PC-9 (cell line): ENCODE results near the gene HSPA12A. TPM values are rescaled to one million over a fixed set of nuclear protein-coding genes. Genes with fewer than 3 reads are reported as not detected.

Experiments used
- BruUV-seq: library from RNA; stranded (reverse); fragments of 400-500 nt; replicated peaks from 2 replicates; lab custom pipeline; 2021; lab: Mats Ljungman, UMichigan
- CTCF ChIA-PET: fragments of 300-600 bp; sonication (Branson Sonifier 250); formaldehyde crosslinking; loops from one replicate; lab custom pipeline; 2022; ENCODE audit warnings: antibody characterized with exemption; lab: Charles Lee
- POLR2A ChIA-PET: fragments of 300-600 bp; sonication (Branson Sonifier 250); formaldehyde crosslinking; loops from one replicate; lab custom pipeline; 2022; ENCODE audit warnings: antibody characterized with exemption; ENCODE audit not compliant: unreplicated experiment; lab: Charles Lee
- DNase-seq, 2 experiments: peaks; one replicate each; pipeline versions ENCODE4 v3.0.0 to v3.0.0-alpha.2; 2015 to 2022; ENCODE audit warnings: mixed read lengths in 1 of 2
- H2AFZ ChIP-seq: fragments of 200-600 bp; sonication (generic); 2 replicates; pipeline ENCODE4 v1.8.1; 2017; ENCODE audit warnings: antibody characterized with exemption
- H3F3A ChIP-seq: fragments of 200-600 bp; sonication (generic); 2 replicates; pipeline ENCODE4 v1.8.1; 2017; ENCODE audit warnings: antibody characterized with exemption, mild to moderate bottlenecking, low read depth; ENCODE audit not compliant: insufficient read depth
- H3K27ac ChIP-seq: fragments of 200-600 bp; sonication (generic); 2 replicates; pipeline ENCODE4 v1.6.1; 2016; ENCODE audit warnings: mixed run types
- H3K27me3 ChIP-seq: fragments of 200-600 bp; sonication (generic); 2 replicates; pipeline ENCODE4 v1.6.1; 2016; ENCODE audit warnings: low read depth, mixed run types; ENCODE audit not compliant: insufficient read depth
- H3K36me3 ChIP-seq: fragments of 200-600 bp; sonication (generic); 2 replicates; pipeline ENCODE4 v1.6.1; 2016; ENCODE audit warnings: low read depth, mixed run types
- H3K4me1 ChIP-seq: fragments of 200-600 bp; sonication (generic); replicated peaks from 2 replicates; pipeline ENCODE4 v1.6.1; 2016; ENCODE audit warnings: mixed run types; ENCODE audit not compliant: insufficient read depth
- H3K4me2 ChIP-seq: fragments of 200-600 bp; sonication (generic); 2 replicates; pipeline ENCODE4 v1.6.1; 2017; ENCODE audit warnings: mixed run types
- H3K4me3 ChIP-seq: fragments of 200-600 bp; sonication (generic); 2 replicates; pipeline ENCODE4 v1.6.1; 2016; ENCODE audit warnings: mixed run types
- H3K79me2 ChIP-seq: fragments of 200-600 bp; sonication (generic); 2 replicates; pipeline ENCODE4 v1.6.1; 2017; ENCODE audit warnings: low read depth, mixed run types
- H3K9me2 ChIP-seq: fragments of 200-600 bp; sonication (generic); 2 replicates; pipeline ENCODE4 v1.8.1; 2017; ENCODE audit warnings: mild to moderate bottlenecking; ENCODE audit not compliant: insufficient read depth
- H3K9me3 ChIP-seq: fragments of 200-600 bp; sonication (generic); 2 replicates; pipeline ENCODE4 v1.8.1; 2016; ENCODE audit warnings: low read depth; ENCODE audit not compliant: insufficient read depth
- H4K20me1 ChIP-seq: fragments of 200-600 bp; sonication (generic); 2 replicates; pipeline ENCODE4 v1.8.1; 2017; ENCODE audit not compliant: insufficient read depth
- CTCF ChIP-seq: fragments of 200-600 bp; sonication (generic); conservative IDR thresholded peaks from 2 replicates; pipeline ENCODE4 v1.6.1; 2017; ENCODE audit warnings: mixed run types, antibody characterized with exemption, mild to moderate bottlenecking, moderate library complexity
- EZH2 ChIP-seq: fragments of 200-600 bp; sonication (generic); IDR thresholded peaks from 2 replicates; pipeline ENCODE4 v1.8.0; 2017; ENCODE audit warnings: antibody characterized with exemption, low read depth
- intact Hi-C: fragments of 100-400 bp; cut with micrococcal nuclease; formaldehyde crosslinking; loops from one replicate; pipeline ENCODE4 v1.10.0; 2022; ENCODE audit not compliant: unreplicated experiment
- total RNA-seq: library from RNA; stranded (reverse); gene quantifications from 2 replicates; pipeline ENCODE4 v1.2.3, GENCODE V29; 2021

Gene HSPA12A
- total RNA-seq, 1 experiment from 2014 or later = 12.1 TPM

- no TSS peak for BruUV-seq
- Histone ChIP-seq H3K4me1 (no peaks in the 10 kb centered on the region; the same call in 1 of the 2 replicates), H3K4me3 (no peak overlapping the region), H4K20me1 (no peaks in the 10 kb centered on the region), H3K4me2 (no peak overlapping the region), H3K9me3 (no peaks in the 10 kb centered on the region), H3F3A (no peaks in the 10 kb centered on the region), H2AFZ (no peak overlapping the region), H3K79me2 (no peaks in the 10 kb centered on the region), H3K27me3 (no peaks in the 10 kb centered on the region), H3K9me2 (no peaks in the 10 kb centered on the region), H3K27ac (no peak overlapping the region), H3K36me3 (no peaks in the 10 kb centered on the region)
- intact Hi-C loops = no loop called here
- TF ChIP-seq CTCF (no peak), EZH2 (no peak)
- DNase-seq = no peak
- ChIA-PET CTCF (interaction anchor here (0.7 kb wide), 1 partner anchor 744 kb away, joined by 3 read pairs; no protein-coding TSS in a partner anchor), POLR2A (no interaction called here)
These were observed 58.5 kb downstream of the HSPA12A start for GRCh38 chr10:116683821-116684220.

- no peaks in the 10 kb centered on the region for H3K27me3 ChIP-seq
- H4K20me1 ChIP-seq = no peaks in the 10 kb centered on the region
- H3K79me2 ChIP-seq = no peaks in the 10 kb centered on the region
- TF ChIP-seq EZH2 (no peak), CTCF (no peak)
- H2AFZ ChIP-seq = no peak overlapping the region
- no peak for DNase-seq
- intact Hi-C loops = no loop called here
- no peak overlapping the region for H3K4me3 ChIP-seq
- no peaks in the 10 kb centered on the region; the same call in 1 of the 2 replicates for H3K4me1 ChIP-seq
- H3K36me3 ChIP-seq = no peaks in the 10 kb centered on the region
- ChIA-PET POLR2A (no interaction called here), CTCF (no interaction called here)
- no peaks in the 10 kb centered on the region for H3K9me2 ChIP-seq
- H3K4me2 ChIP-seq = no peak overlapping the region
- H3K27ac ChIP-seq = no peak overlapping the region
- no TSS peak for BruUV-seq
- H3K9me3 ChIP-seq = no peaks in the 10 kb centered on the region
- H3F3A ChIP-seq = no peaks in the 10 kb centered on the region
These were observed 59.2 kb downstream of the HSPA12A start for GRCh38 chr10:116683166-116683565.

- H3K27me3 ChIP-seq = no peaks in the 10 kb centered on the region
- BruUV-seq = no TSS peak
- H3K79me2 ChIP-seq = no peaks in the 10 kb centered on the region
- no peaks in the 10 kb centered on the region; the same call in 1 of the 2 replicates for H3K4me1 ChIP-seq
- H3F3A ChIP-seq = no peaks in the 10 kb centered on the region
- no peak overlapping the region for H3K4me3 ChIP-seq
- no peaks in the 10 kb centered on the region for H3K9me3 ChIP-seq
- no peak overlapping the region for H3K27ac ChIP-seq
- H3K36me3 ChIP-seq = no peaks in the 10 kb centered on the region
- no peak overlapping the region for H2AFZ ChIP-seq
- intact Hi-C loops = no loop called here
- DNase-seq = no peak
- CTCF ChIA-PET = no interaction called here
- H3K4me2 ChIP-seq = no peak overlapping the region
- POLR2A ChIA-PET = no interaction called here
- no peaks in the 10 kb centered on the region; the same call in 1 of the 2 replicates for H3K9me2 ChIP-seq
- no peaks in the 10 kb centered on the region for H4K20me1 ChIP-seq
- no peak for TF ChIP-seq EZH2
- no peak for TF ChIP-seq CTCF
These were observed 63.0 kb downstream of the HSPA12A start for GRCh38 chr10:116679351-116679750.
